ENCODE measurements around the gene NLGN4Y. TPM values are rescaled to one million over a fixed set of nuclear protein-coding genes. Genes with fewer than 3 reads are reported as not detected.

The NLGN4Y gene
- total RNA-seq, 1 donor from 2014 or later = not detected

DNA sequence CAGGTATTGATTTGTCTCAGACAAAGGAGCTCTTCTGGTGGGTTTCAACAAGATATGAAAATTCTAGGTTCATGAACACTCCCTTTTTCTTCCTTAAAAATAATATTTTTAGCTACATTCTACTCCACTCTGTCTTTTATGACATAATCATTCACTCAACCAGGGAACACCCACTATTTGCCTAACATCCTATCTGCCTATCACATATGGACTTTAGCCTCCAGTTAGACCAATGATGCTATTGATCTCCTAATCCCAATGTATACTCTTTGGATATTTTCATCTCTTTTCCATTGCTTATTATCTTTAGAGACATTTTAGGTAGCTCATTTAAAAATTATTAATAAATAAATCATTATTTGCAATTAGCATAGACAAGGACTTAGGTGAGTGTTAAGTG lies 110.6 kb downstream of the NLGN4Y start:
- Mint-ChIP-seq H3K27me3 (ENCODE audit: insufficient read depth, low read depth) (no peaks in the 10 kb centered on the region), H3K4me3 (no peak overlapping the region), H3K4me1 (no peaks in the 10 kb centered on the region), H3K36me3 (no peaks in the 10 kb centered on the region), H3K9me3 (no peaks in the 10 kb centered on the region), H3K27ac (no peak overlapping the region)
- H3K4me2 ChIP-seq = no peak overlapping the region
- no peak overlapping the region for H3K4me3 ChIP-seq
- H4K20me1 ChIP-seq (ENCODE audit: low read depth) = no peaks in the 10 kb centered on the region
- H3K27me3 ChIP-seq = no peaks in the 10 kb centered on the region
- H3K9ac ChIP-seq = no peak overlapping the region
- H3F3A ChIP-seq (ENCODE audit: low read depth) = no peaks in the 10 kb centered on the region
- TF ChIP-seq EZH2 (IDR thresholded peaks at IDR 0.05) (no peak), EZH2phosphoT487 (IDR thresholded peaks at IDR 0.05) (no peak)
- TF ChIP-seq, protein P1, sequence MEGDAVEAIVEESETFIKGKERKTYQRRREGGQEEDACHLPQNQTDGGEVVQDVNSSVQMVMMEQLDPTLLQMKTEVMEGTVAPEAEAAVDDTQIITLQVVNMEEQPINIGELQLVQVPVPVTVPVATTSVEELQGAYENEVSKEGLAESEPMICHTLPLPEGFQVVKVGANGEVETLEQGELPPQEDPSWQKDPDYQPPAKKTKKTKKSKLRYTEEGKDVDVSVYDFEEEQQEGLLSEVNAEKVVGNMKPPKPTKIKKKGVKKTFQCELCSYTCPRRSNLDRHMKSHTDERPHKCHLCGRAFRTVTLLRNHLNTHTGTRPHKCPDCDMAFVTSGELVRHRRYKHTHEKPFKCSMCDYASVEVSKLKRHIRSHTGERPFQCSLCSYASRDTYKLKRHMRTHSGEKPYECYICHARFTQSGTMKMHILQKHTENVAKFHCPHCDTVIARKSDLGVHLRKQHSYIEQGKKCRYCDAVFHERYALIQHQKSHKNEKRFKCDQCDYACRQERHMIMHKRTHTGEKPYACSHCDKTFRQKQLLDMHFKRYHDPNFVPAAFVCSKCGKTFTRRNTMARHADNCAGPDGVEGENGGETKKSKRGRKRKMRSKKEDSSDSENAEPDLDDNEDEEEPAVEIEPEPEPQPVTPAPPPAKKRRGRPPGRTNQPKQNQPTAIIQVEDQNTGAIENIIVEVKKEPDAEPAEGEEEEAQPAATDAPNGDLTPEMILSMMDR (IDR thresholded peaks at IDR 0.05) = no peak
- H3K27ac ChIP-seq = no peak overlapping the region
- H3K4me1 ChIP-seq = no peaks in the 10 kb centered on the region
- no peak for DNase-seq (ENCODE audit: low spot score)
- H3K36me3 ChIP-seq = no peaks in the 10 kb centered on the region
- no peaks in the 10 kb centered on the region for H3K9me3 ChIP-seq (ENCODE audit: low read depth)
- no peak overlapping the region for H2AFZ ChIP-seq (replicated peaks)
- no peaks in the 10 kb centered on the region for H3K79me2 ChIP-seq (ENCODE audit: low read depth)

DNA sequence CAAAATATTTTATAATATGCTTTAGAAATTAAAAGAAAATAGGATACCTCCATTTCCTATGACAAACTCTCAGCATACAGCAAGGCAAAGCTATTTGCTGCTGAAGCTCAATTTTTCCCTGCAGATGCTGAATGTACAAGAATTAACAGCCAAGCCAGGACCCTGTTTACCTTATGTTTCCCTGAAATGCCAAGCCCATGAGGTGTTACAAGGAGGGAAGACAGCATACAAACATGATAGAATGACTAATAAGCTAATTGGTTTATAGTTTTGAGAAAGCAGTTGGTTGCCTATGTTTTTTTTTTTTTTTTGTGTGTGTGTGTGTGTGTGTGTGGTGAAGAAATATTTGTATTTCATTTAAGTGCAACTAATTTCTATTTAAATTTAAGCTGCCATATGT lies 113.2 kb downstream of the NLGN4Y start:
- TF ChIP-seq EZH2 (IDR thresholded peaks at IDR 0.05) = no peak
- no peak for TF ChIP-seq EZH2phosphoT487 (IDR thresholded peaks at IDR 0.05)
- TF ChIP-seq, protein P1 (IDR thresholded peaks at IDR 0.05) = no peak
- no peaks in the 10 kb centered on the region for H3K79me2 ChIP-seq (ENCODE audit: low read depth)
- H3K9me3 ChIP-seq (ENCODE audit: low read depth) = no peaks in the 10 kb centered on the region
- no peaks in the 10 kb centered on the region for H3F3A ChIP-seq (ENCODE audit: low read depth)
- no peak overlapping the region for H3K4me3 ChIP-seq
- Mint-ChIP-seq H3K27ac (no peak overlapping the region), H3K4me1 (no peaks in the 10 kb centered on the region), H3K9me3 (no peaks in the 10 kb centered on the region), H3K4me3 (no peak overlapping the region), H3K36me3 (no peaks in the 10 kb centered on the region), H3K27me3 (ENCODE audit: insufficient read depth, low read depth) (no peaks in the 10 kb centered on the region)
- H3K4me2 ChIP-seq = no peak overlapping the region
- H3K27ac ChIP-seq = no peak overlapping the region
- H2AFZ ChIP-seq (replicated peaks) = no peak overlapping the region
- H3K9ac ChIP-seq = no peak overlapping the region
- H3K27me3 ChIP-seq = no peaks in the 10 kb centered on the region
- no peaks in the 10 kb centered on the region for H3K36me3 ChIP-seq
- H4K20me1 ChIP-seq (ENCODE audit: low read depth) = no peaks in the 10 kb centered on the region
- no peaks in the 10 kb centered on the region for H3K4me1 ChIP-seq
- no peak for DNase-seq (ENCODE audit: low spot score)

DNA sequence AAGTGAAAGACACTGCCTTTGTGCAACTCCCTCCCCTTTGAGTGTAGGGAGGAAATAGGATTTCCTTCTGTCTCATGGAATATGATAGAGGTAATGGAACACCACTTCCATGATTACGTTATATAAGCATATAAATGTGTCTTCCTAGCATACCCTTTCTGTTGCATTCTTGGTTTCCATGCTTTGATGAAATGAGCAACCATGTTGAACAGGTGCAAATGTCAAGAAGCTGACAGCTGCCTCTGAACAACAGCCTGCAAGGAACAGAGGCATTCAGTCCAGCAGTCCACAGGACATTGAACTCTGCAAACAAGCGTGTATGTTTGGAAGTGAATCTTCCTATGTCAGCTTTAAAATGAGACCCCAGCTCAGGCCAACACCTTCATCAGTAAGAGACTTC lies 117.5 kb downstream of the NLGN4Y start:
- Mint-ChIP-seq H3K9me3 (no peaks in the 10 kb centered on the region), H3K4me3 (no peak overlapping the region), H3K27me3 (ENCODE audit: insufficient read depth, low read depth) (no peaks in the 10 kb centered on the region), H3K36me3 (no peaks in the 10 kb centered on the region), H3K27ac (no peak overlapping the region), H3K4me1 (no peaks in the 10 kb centered on the region)
- no peaks in the 10 kb centered on the region for H3K79me2 ChIP-seq (ENCODE audit: low read depth)
- no peak overlapping the region for H3K4me3 ChIP-seq
- no peaks in the 10 kb centered on the region for H3F3A ChIP-seq (ENCODE audit: low read depth)
- TF ChIP-seq EZH2 (IDR thresholded peaks at IDR 0.05) = no peak
- no peak overlapping the region for H3K4me2 ChIP-seq
- no peak overlapping the region for H3K9ac ChIP-seq
- H3K27me3 ChIP-seq = no peaks in the 10 kb centered on the region
- no peak for DNase-seq (ENCODE audit: low spot score)
- no peak overlapping the region for H2AFZ ChIP-seq (replicated peaks)
- H3K9me3 ChIP-seq (ENCODE audit: low read depth) = no peaks in the 10 kb centered on the region
- H3K27ac ChIP-seq = no peak overlapping the region
- H3K4me1 ChIP-seq = no peaks in the 10 kb centered on the region
- H3K36me3 ChIP-seq = no peaks in the 10 kb centered on the region
- no peaks in the 10 kb centered on the region for H4K20me1 ChIP-seq (ENCODE audit: low read depth)

DNA sequence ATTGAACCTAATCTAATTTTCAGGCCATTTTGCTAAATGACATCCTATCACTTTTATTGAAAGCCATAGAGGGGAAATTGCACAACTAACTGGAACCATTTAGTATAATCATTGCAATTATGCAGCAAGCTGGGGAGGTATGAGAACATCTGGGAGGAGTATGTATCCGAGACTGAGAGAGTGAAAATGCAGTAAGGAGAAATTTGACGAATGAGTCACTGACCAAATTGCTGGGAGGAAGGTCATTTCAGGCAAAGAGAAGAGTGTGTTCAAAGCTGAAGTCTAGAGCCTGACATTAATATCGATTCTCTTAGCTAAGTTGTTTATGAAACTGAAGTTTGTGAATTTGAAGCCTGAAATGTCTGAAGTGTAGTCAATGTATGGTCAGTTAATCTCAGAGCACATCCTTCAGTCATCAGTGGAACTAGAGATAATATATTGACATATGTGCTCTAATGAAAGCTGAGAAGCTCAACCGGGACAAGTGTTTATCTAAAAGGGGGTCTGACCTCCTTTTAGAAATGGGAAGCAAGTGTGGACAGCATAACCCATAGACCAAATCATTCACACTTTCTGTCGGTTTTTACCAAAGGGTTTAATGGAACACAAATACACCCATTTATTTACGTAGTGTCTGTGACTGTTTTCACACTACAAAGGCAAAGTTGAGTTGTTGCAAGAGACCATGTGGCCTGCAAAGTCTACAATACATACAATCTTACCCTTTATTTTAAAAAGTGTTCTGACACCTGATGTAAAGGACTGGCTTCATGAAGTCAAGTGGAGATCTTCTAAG lies 120.0 kb downstream of the NLGN4Y start:
- Mint-ChIP-seq H3K27ac (no peak overlapping the region), H3K4me3 (no peak overlapping the region), H3K36me3 (no peaks in the 10 kb centered on the region), H3K27me3 (ENCODE audit: insufficient read depth, low read depth) (no peaks in the 10 kb centered on the region), H3K4me1 (no peaks in the 10 kb centered on the region), H3K9me3 (no peaks in the 10 kb centered on the region)
- H2AFZ ChIP-seq (replicated peaks) = no peak overlapping the region
- H3K9me3 ChIP-seq (ENCODE audit: low read depth) = no peaks in the 10 kb centered on the region
- no peak overlapping the region for H3K9ac ChIP-seq
- H3K36me3 ChIP-seq = no peaks in the 10 kb centered on the region
- no peak overlapping the region for H3K27ac ChIP-seq
- H3K4me1 ChIP-seq = no peaks in the 10 kb centered on the region
- no peaks in the 10 kb centered on the region for H3K79me2 ChIP-seq (ENCODE audit: low read depth)
- no peak overlapping the region for H3K4me2 ChIP-seq
- no peak for TF ChIP-seq EZH2 (IDR thresholded peaks at IDR 0.05)
- TF ChIP-seq, protein P1 (IDR thresholded peaks at IDR 0.05) = no peak
- no peak for DNase-seq (ENCODE audit: low spot score)
- H3K27me3 ChIP-seq = no peaks in the 10 kb centered on the region
- no peak overlapping the region for H3K4me3 ChIP-seq
- no peaks in the 10 kb centered on the region for H4K20me1 ChIP-seq (ENCODE audit: low read depth)
- no peaks in the 10 kb centered on the region for H3F3A ChIP-seq (ENCODE audit: low read depth)

Data from neural progenitor cell (in vitro differentiated cells).